ENCODE results near the gene CXorf65. TPM values are rescaled to one million over a fixed set of nuclear protein-coding genes. Genes with fewer than 3 reads are reported as not detected.

CXorf65 gene
- total RNA-seq, 1 experiment from 2014 or later, result not detected

- no peak for DNase-seq (ENCODE audit: low read depth)
These were observed 705 bp upstream of the CXorf65 start for GRCh38 chrX:71107245-71107644.

GRCh38 chrX:71105628-71106027, 912 bp downstream of the CXorf65 start:
- DNase-seq (ENCODE audit: low read depth), result no peak

GRCh38 chrX:71103110-71103983, 3.2 kb downstream of the CXorf65 start:
- no peak for DNase-seq (ENCODE audit: low read depth)

GRCh38 chrX:71102292-71102691, 4.2 kb downstream of the CXorf65 start:
- no peak for DNase-seq (ENCODE audit: low read depth)

- no peak for DNase-seq (ENCODE audit: low read depth)
These were observed 5.7 kb downstream of the CXorf65 start for GRCh38 chrX:71100581-71101505.

GRCh38 chrX:71099736-71100135, 6.8 kb downstream of the CXorf65 start:
- no peak for DNase-seq (ENCODE audit: low read depth)

- no peak for DNase-seq (ENCODE audit: low read depth)
These were observed 7.5 kb downstream of the CXorf65 start for GRCh38 chrX:71098951-71099506.

- DNase-seq (ENCODE audit: low read depth), result peak; percentile 19
These were observed 8.2 kb downstream of the CXorf65 start for GRCh38 chrX:71098302-71098701.

- DNase-seq (ENCODE audit: low read depth), result no peak
These were observed 9.8 kb downstream of the CXorf65 start for GRCh38 chrX:71096760-71097032.

- DNase-seq (ENCODE audit: low read depth), result peak; percentile 42
These were observed 10.4 kb downstream of the CXorf65 start for GRCh38 chrX:71095981-71096759.

- DNase-seq (ENCODE audit: low read depth), result peak; percentile 89
These were observed 11.0 kb downstream of the CXorf65 start, which contains the start of gene FOXO4 for GRCh38 chrX:71095555-71095980. TSS of gene FOXO4 (plus strand) at chrX:71095851. CDS start at chrX:71096529, 678 bp downstream.

- no peak for DNase-seq (ENCODE audit: low read depth)
These were observed 11.5 kb downstream of the CXorf65 start for GRCh38 chrX:71095033-71095432.

- no peak for DNase-seq (ENCODE audit: low read depth)
These were observed 15.3 kb downstream of the CXorf65 start for GRCh38 chrX:71091263-71091662.

GRCh38 chrX:71085900-71086299, 20.6 kb downstream of the CXorf65 start:
- no peak for DNase-seq (ENCODE audit: low read depth)

- DNase-seq (ENCODE audit: low read depth), result no peak
These were observed 23.7 kb downstream of the CXorf65 start for GRCh38 chrX:71082822-71083221.

GRCh38 chrX:71082124-71082647, 24.4 kb downstream of the CXorf65 start:
- no peak for DNase-seq (ENCODE audit: low read depth)

GRCh38 chrX:71081330-71082123, 25.0 kb downstream of the CXorf65 start:
- DNase-seq (ENCODE audit: low read depth), result peak; percentile 30

- DNase-seq (ENCODE audit: low read depth), result no peak
These were observed 36.0 kb downstream of the CXorf65 start for GRCh38 chrX:71070531-71070930.

- DNase-seq (ENCODE audit: low read depth), result peak; percentile 91
These were observed 38.3 kb downstream of the CXorf65 start, which contains the start of gene SNX12 for GRCh38 chrX:71068044-71068918. TSS of gene SNX12 (minus strand) at chrX:71068334. CDS start at chrX:71068306, 28 bp downstream.

Data from Daoy (cell line).